GM18861 (cell line): ENCODE measurements around the gene COX17.

ENCODE experiments used
- ATAC-seq: cut with Tn5 transposase; IDR thresholded peaks from one replicate; pipeline ENCODE4 v1.9.1; 2021; ENCODE audit not compliant: unreplicated experiment

The COX17 gene

GRCh38 chr3:119675188-119675874 lies 1.9 kb downstream of the COX17 start:
- no peak for ATAC-seq

GRCh38 chr3:119673875-119674274 lies 3.3 kb downstream of the COX17 start:
- no peak for ATAC-seq

DNA sequence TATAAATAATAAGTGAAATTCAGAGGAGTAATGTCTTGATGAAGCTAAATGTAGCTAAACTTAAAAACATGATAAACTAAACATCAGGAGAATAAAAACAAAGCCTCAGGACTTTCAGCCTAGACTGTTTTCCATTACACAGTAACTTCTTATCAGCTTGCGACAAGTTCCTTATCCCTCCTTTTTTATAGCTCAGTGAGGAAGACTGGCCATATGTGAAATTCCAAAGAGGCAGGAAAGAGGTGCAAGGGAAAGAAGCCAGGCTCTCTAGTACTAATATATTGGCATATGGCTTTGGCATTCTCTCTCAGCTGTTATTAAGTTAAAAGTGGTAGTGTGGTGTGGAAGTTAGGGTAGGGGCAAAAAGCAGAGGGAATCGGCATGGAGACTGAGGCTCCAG lies 4.4 kb downstream of the COX17 start:
- ATAC-seq: no peak

GRCh38 chr3:119669906-119670570 lies 7.2 kb downstream of the COX17 start:
- no peak for ATAC-seq

GRCh38 chr3:119665954-119666559 lies 11.1 kb downstream of the COX17 start:
- ATAC-seq: no peak

DNA sequence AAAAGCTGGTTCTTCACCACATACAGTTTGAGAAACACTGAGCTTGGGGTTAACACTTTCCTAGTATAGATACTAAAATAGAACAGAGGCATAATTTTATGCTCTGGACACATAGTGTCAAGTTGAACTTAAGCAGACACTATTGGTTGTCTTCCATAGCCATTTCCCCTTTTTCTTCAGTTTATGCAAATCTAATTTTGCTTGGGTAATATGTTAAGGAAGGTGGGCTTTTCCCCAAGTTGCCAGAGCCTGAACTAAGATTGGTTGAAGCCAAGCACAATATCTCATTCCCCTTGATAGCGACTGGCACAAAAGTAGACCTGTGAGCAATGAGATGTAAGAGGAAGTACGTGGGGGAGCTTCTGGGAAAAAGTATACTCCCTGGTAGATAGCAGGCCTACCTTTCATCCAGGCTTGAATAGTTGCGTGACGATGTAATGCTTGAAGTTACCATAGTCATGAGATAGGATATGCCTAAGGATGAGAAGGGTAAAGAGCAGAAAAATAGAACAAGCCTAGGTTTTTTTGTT lies 12.3 kb downstream of the COX17 start:
- no peak for ATAC-seq

DNA sequence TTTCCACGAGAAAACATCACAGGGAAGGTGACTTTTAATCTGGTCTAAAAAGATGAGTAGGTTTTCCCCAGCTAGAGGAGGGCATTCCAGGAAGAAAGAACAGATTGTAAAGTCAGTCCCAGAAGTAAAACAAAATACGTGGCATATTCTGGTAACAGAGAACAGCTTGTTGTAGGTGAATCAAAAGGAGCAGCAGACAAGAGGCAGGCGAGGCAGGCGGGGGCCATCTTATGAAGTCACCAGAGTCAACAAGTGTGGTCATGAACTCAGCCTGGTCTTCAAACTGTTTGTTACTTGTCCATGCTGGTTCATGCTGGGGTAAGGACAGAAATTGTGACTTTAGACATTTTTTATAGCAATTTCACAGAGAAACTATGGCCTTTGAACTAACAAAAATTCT lies 12.8 kb downstream of the COX17 start:
- ATAC-seq: no peak

- no peak for ATAC-seq
Observed at GRCh38 chr3:119663885-119664284, 13.3 kb downstream of the COX17 start.

DNA sequence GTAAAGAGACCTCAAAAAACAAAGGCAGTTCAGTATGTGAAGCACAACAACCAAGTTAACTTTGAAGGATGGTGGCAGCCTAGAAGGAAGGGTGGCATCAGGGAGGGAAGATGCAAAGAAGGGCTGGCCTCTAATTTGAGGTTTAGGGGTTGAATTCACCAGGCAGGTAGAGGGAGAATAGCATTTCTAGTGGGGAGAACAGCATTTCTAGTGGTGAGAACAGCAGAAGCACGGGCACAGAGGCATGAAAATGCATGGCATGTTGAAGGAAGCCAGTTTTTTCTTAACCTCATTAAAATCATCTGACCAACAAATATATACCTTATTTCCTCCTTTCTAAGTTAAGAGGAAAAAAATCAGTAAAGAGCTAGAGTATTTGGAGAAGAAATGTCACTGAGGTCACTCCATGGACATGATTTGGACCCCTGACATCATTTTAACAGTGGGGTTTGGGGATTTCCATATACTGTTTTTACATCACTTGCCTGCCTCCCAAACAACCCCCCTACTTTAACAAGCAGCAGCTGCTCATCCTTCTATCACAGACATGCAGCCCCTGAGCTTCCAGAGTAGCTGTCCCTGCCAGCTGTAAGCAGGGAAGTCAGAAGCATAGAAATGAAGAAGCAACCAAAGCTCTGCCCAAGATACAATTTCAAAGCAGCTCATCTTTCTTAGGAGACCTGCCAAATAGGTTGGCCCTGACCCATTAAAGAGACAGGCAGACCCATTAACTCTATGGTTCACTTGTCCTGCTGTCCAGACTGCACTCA lies 14.4 kb downstream of the COX17 start:
- ATAC-seq: no peak

GRCh38 chr3:119660474-119661440 lies 16.4 kb downstream of the COX17 start, which contains the start of gene POPDC2:
TSS of gene POPDC2 (minus strand) at chr3:119660589. CDS start at chr3:119660423, 166 bp downstream.
- no peak for ATAC-seq

DNA sequence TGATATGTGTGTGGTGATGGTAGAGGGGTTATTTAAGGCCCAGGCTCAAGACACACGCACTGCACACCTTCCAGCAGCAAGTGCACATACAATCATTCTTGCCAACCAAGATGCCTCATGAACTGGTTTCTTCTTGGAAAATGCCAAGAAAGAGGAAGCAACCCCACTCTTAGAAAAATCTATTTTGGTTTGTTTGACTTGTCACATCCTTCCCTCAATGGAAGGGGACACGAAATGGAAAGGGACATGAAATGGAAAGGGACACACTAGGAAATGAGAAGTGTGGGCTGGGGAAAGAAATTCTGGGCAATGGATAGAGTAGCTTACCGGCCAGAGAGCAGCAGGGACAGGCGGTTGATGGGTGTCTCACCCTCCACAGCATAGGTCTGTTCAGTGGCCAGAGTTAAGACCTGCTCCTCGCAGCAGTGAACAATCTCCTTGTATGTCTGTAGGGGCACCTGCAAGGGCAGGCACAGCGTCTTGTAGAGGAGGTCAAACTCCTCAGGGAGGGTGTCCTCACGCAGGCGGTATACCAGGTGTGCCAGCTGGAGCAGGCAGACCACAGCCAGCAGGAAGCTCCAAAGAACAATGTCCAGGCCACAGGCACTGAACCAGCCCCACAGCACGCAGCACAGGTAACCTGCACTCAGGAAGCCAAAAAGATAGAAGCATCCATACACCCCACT lies 17.5 kb downstream of the COX17 start:
- ATAC-seq: no peak

DNA sequence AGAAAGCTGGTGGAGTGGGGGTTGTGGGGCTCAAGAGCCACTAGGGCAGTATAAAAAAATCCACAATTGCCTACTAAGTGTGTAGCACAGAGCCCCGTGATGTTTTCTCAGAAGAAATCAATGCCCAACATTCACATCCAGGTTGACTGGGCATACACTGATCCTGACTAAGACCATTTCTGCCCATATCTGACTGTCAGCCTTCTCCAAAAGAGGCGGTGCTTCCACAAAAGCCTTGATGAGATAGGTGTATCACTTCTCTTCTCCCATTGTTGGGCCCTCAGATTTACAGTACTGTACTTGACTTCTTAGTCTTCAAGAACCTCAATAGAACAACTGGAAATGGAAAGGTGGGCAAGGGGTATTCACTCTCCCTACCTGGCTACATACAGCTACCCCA lies 18.2 kb downstream of the COX17 start:
- ATAC-seq: no peak

GRCh38 chr3:119657887-119658702 lies 19.1 kb downstream of the COX17 start:
- ATAC-seq: no peak

DNA sequence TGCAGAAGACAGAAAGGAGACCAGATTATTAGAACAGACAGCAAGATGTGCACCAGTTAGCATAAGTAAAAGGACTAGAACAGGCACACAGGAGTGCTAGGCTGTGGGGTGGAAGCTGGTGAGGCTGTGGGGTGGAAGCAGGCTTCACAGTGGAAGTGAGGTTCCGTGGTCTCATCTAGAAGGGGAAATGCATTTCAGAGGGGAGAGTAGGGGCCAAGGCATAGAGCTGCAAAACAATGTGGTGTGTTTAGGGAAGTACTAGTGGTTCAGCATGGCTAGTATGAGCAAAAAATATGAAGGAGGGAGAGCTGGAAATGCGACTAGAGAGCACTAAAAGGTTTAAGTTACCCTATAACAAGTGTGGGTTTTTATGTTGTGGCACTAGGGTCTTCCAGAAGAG lies 23.3 kb downstream of the COX17 start:
- no peak for ATAC-seq

GRCh38 chr3:119652306-119653033 lies 24.7 kb downstream of the COX17 start:
- no peak for ATAC-seq

- no peak for ATAC-seq
Observed at GRCh38 chr3:119649761-119650160, 27.4 kb downstream of the COX17 start.

- ATAC-seq: no peak
Observed at GRCh38 chr3:119647843-119648575, 29.2 kb downstream of the COX17 start.
